Esophagus muscularis mucosa (tissue), 4 donors: Measurements from ENCODE around the gene FSHR. TPM values are rescaled to one million over a fixed set of nuclear protein-coding genes. Genes with fewer than 3 reads are reported as not detected.

Source experiments
- DNase-seq: peaks from one replicate; pipeline ENCODE4 v3.0.0-alpha.2; 2017; ENCODE audit errors: extremely low spot score
- H3K27ac ChIP-seq, 4 donors: fragments of 200-600 bp; sonication (generic); replicated peaks in 1 of 4; 1 replicate in 3 of 4; 2 replicates in 1 of 4; pipeline ENCODE4 v1.5.1; 2016 to 2019; ENCODE audit warnings: mild to moderate bottlenecking in 1 of 4
- H3K27me3 ChIP-seq, 4 donors: fragments of 200-600 bp; sonication (generic); one replicate each; pipeline versions ENCODE4 v1.5.1 to v1.6.0; 2016 to 2019
- H3K36me3 ChIP-seq, 4 donors: fragments of 200-600 bp; sonication (generic); one replicate each; pipeline ENCODE4 v1.5.1; 2016 to 2019
- H3K4me1 ChIP-seq, 4 donors: fragments of 200-600 bp; sonication (generic); one replicate each; pipeline ENCODE4 v1.5.1; 2016 to 2019
- H3K4me3 ChIP-seq, 4 donors: fragments of 200-600 bp; sonication (generic); 1 replicate in 2 of 4; 2 replicates in 2 of 4; pipeline ENCODE4 v1.5.1; 2016 to 2019; ENCODE audit warnings: mild to moderate bottlenecking in 4 of 4, moderate library complexity in 1 of 4
- H3K9me3 ChIP-seq, 4 donors: fragments of 200-600 bp; sonication (generic); 1 replicate in 3 of 4; 2 replicates in 1 of 4; pipeline ENCODE4 v1.5.1; 2016 to 2019
- CTCF ChIP-seq, 3 experiments: fragments of 200-600 bp in 2 of 3; fragments of 450-650 bp in 1 of 3; sonication (generic) in 2 of 3; IDR thresholded peaks; one replicate each; pipeline ENCODE4 v1.5.1; 2017 to 2019; ENCODE audit warnings: antibody characterized with exemption in 3 of 3, mild to moderate bottlenecking in 2 of 3, moderate library complexity in 1 of 3
- EP300 ChIP-seq: sonication (generic); formaldehyde crosslinking; IDR thresholded peaks from one replicate; pipeline ENCODE4 v1.6.1; 2017; ENCODE audit warnings: antibody characterized with exemption
- POLR2A ChIP-seq: fragments of 450-650 bp; IDR thresholded peaks from one replicate; pipeline ENCODE4 v1.6.1; 2017; ENCODE audit warnings: antibody characterized with exemption, moderate library complexity, mild to moderate bottlenecking, low read depth
- POLR2AphosphoS5 ChIP-seq, 2 donors: sonication (generic); formaldehyde crosslinking; IDR thresholded peaks; one replicate each; pipeline ENCODE4 v1.6.1; 2017; ENCODE audit warnings: antibody characterized with exemption in 2 of 2
- WGBS: methylation state at CpG from one replicate; pipeline ENCODE4 v1.1.5; 2018; 5-methylcytosine and 5-hydroxymethylcytosine counted together
- intact Hi-C: fragments of 100-400 bp; cut with DNase I; formaldehyde crosslinking; loops from one replicate; pipeline ENCODE4 v1.15.1; 2023
- total RNA-seq, 4 donors: library from RNA; depleted of rRNA; stranded (reverse); fragments of >200 nt; gene quantifications; one replicate each; pipeline versions ENCODE4 v1.1.0 to v1.2.1, GENCODE V29; 2016

FSHR gene
- total RNA-seq, 4 donors from 2014 or later = not detected

GRCh38 chr2:48929571-48930301, 224.6 kb downstream of the FSHR start:
- WGBS = 83% methylated on average over 6 of the region's 6 CpGs

GRCh38 chr2:48927355-48927754, 227.0 kb downstream of the FSHR start:
- TF ChIP-seq CTCF (IDR thresholded peaks at IDR 0.05) (no peak), EP300 (no peak), POLR2AphosphoS5 (IDR thresholded peaks at IDR 0.05) (no peak), POLR2A (no peak)
- 75% methylated on average over 2 of the region's 2 CpGs for WGBS
- Histone ChIP-seq H3K27me3 (no peaks in the 10 kb centered on the region), H3K4me3 (no peak overlapping the region), H3K4me1 (no peaks in the 10 kb centered on the region), H3K9me3 (no peaks in the 10 kb centered on the region), H3K36me3 (no peaks in the 10 kb centered on the region), H3K27ac (no peak overlapping the region)
- intact Hi-C loops = no loop called here
- DNase-seq = peak; percentile 17

More at GRCh38 chr2:48929571-48930301, 224.6 kb downstream of the FSHR start:
- Histone ChIP-seq H3K4me3 (no peak overlapping the region), H3K9me3 (no peaks in the 10 kb centered on the region), H3K4me1 (no peaks in the 10 kb centered on the region), H3K36me3 (no peaks in the 10 kb centered on the region), H3K27me3 (no peaks in the 10 kb centered on the region), H3K27ac (no peak overlapping the region)
- no peak for TF ChIP-seq POLR2AphosphoS5 (IDR thresholded peaks at IDR 0.05)
- no peak for TF ChIP-seq POLR2A
- no peak for TF ChIP-seq CTCF (IDR thresholded peaks at IDR 0.05)
- TF ChIP-seq EP300 = no peak
- intact Hi-C loops = no loop called here
- DNase-seq = peak; percentile 88

GRCh38 chr2:48915884-48916283, 238.4 kb downstream of the FSHR start:
- TF ChIP-seq EP300 = no peak
- TF ChIP-seq POLR2A = no peak
- TF ChIP-seq POLR2AphosphoS5 (IDR thresholded peaks at IDR 0.05) = no peak
- TF ChIP-seq CTCF (IDR thresholded peaks at IDR 0.05) = no peak
- Histone ChIP-seq H3K9me3 (no peaks in the 10 kb centered on the region), H3K4me1 (no peaks in the 10 kb centered on the region), H3K27me3 (no peaks in the 10 kb centered on the region), H3K4me3 (no peak overlapping the region), H3K36me3 (no peaks in the 10 kb centered on the region), H3K27ac (no peak overlapping the region)
- DNase-seq = peak; percentile 84
- 95% methylated on average over 19 of the region's 19 CpGs for WGBS
- intact Hi-C loops = no loop called here

GRCh38 chr2:48915227-48915626, 239.1 kb downstream of the FSHR start:
- Histone ChIP-seq H3K9me3 (no peaks in the 10 kb centered on the region), H3K4me1 (no peaks in the 10 kb centered on the region), H3K4me3 (no peak overlapping the region), H3K27ac (no peak overlapping the region), H3K36me3 (no peaks in the 10 kb centered on the region), H3K27me3 (no peaks in the 10 kb centered on the region)
- whole genome bisulfite sequencing = 79% methylated on average over 10 of the region's 10 CpGs
- DNase-seq = peak; percentile 57
- intact Hi-C loops = no loop called here
- no peak for TF ChIP-seq EP300
- TF ChIP-seq POLR2AphosphoS5 (IDR thresholded peaks at IDR 0.05) = no peak
- TF ChIP-seq CTCF (IDR thresholded peaks at IDR 0.05) = no peak
- no peak for TF ChIP-seq POLR2A
